Psoas muscle (tissue), 8 donors: ENCODE results near the gene KCNT2. TPM values are rescaled to one million over a fixed set of nuclear protein-coding genes. Genes with fewer than 3 reads are reported as not detected.

Experiments used
- ATAC-seq, 4 donors: fragments of 200-7000 bp; cut with Tn5 transposase; one replicate each; pipeline ENCODE4 v1.9.1; 2020; ENCODE audit warnings: moderate library complexity in 3 of 4, mild to moderate bottlenecking in 2 of 4
- DNase-seq, 2 donors: peaks; one replicate each; pipeline ENCODE4 v3.0.0-alpha.2; 2020
- H3K27ac ChIP-seq: fragments of 200-600 bp; one replicate; pipeline ENCODE4 v1.8.0; 2022
- H3K27me3 ChIP-seq, 3 donors: fragments of 200-600 bp in 1 of 3; one replicate each; pipeline versions ENCODE4 v1.6.1 to v1.8.0; 2013 to 2022; ENCODE audit warnings: low read length in 2 of 3, mild to moderate bottlenecking in 2 of 3, moderate library complexity in 1 of 3; ENCODE audit not compliant: insufficient read depth in 3 of 3
- H3K36me3 ChIP-seq, 2 donors: fragments of 200-600 bp in 1 of 2; one replicate each; pipeline versions ENCODE4 v1.6.1 to v1.8.0; 2013 to 2022; ENCODE audit warnings: low read depth in 1 of 2, mild to moderate bottlenecking in 1 of 2, moderate library complexity in 1 of 2; ENCODE audit not compliant: insufficient read depth in 1 of 2
- H3K4me1 ChIP-seq: fragments of 200-600 bp; one replicate; pipeline ENCODE4 v1.8.0; 2022
- H3K4me3 ChIP-seq: fragments of 200-600 bp; one replicate; pipeline ENCODE4 v1.8.0; 2022; ENCODE audit warnings: mild to moderate bottlenecking
- H3K9me3 ChIP-seq: fragments of 200-600 bp; one replicate; pipeline ENCODE4 v1.8.0; 2022
- CTCF ChIP-seq: fragments of 200-600 bp; IDR thresholded peaks from one replicate; pipeline ENCODE4 v1.8.0; 2022; ENCODE audit warnings: antibody characterized with exemption
- WGBS, 3 donors: extraction: QIAGEN DNeasy Blood & Tissue Kit; methylation state at CpG; one replicate each; pipeline versions ENCODE4 v1.1.6 to v1.1.7; 2013; 5-methylcytosine and 5-hydroxymethylcytosine counted together
- intact Hi-C, 2 donors: fragments of 100-400 bp; cut with DNase I; formaldehyde crosslinking; loops; one replicate each; pipeline versions ENCODE4 v1.11.0 to v1.14.2; 2022
- polyA plus RNA-seq, 3 donors: library from polyadenylated mRNA; stranded (reverse); fragments of 200-250 nt; gene quantifications; one replicate each; pipeline ENCODE4 v1.2.3, GENCODE V29; 2013
- total RNA-seq, 4 donors: library from RNA; stranded (reverse); fragmentation: NEBNext Ultra II Directional in 2 of 4; extraction: Animal tissue kit (Norgen Biotek cat#: 25700) in 2 of 4; gene quantifications; one replicate each; pipeline versions ENCODE4 v1.2.1 to v1.2.4, GENCODE V29; 2021 to 2023
- donor health status: healthy with polysubstance abuse.
- donor health status: DM: no; HTN: no; CAD: no; lungs with moderate emphysema.
- donor health status: Bipolar disorder and iron deficiency.
- donor health status: healthy.
- donor health status: DM: yes; HTN: yes; CAD: no.
- donor health status: DM: no; HTN: no; CAD: no.
- donor health status: DM: no; HTN: no; CAD: no.
- donor health status: DM: yes; HTN: yes; CAD: no.

The KCNT2 gene
- total and polyA plus RNA-seq, 7 donors, result 0.04 to 1.2 (median 0.12) TPM

DNA sequence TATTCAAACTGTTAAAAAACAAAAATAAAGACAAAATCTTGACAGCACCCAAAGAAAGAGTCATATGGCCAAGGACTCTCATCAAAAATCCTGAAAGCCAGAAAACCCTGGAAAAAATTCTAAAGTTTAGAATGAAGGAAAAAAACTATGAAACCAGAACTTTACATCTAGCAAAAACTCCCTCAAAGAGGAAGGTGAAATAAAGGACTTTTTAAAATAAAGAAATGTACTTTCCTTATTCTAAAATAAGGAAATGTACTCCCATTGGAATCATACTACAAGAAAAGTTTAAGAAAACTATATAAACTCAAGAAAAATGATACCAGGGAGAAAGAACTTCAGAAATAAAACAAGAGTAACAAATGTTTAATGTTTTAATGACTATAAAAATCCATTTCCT lies 206.3 kb downstream of the KCNT2 start:
- H3K36me3 ChIP-seq, result no peaks in the 10 kb centered on the region
- DNase-seq (no peak), ATAC-seq (no peak)
- TF ChIP-seq CTCF, result no peak
- H3K4me3 ChIP-seq, result no peak overlapping the region
- H3K27me3 ChIP-seq, result no peaks in the 10 kb centered on the region
- no peak overlapping the region for H3K27ac ChIP-seq
- no peaks in the 10 kb centered on the region for H3K9me3 ChIP-seq
- intact Hi-C loops, result no loop called here
- H3K4me1 ChIP-seq, result no peaks in the 10 kb centered on the region

GRCh38 chr1:196401452-196401833 lies 206.8 kb downstream of the KCNT2 start:
- Histone ChIP-seq H3K4me3 (no peak overlapping the region), H3K27me3 (no peaks in the 10 kb centered on the region), H3K36me3 (no peaks in the 10 kb centered on the region), H3K27ac (no peak overlapping the region), H3K9me3 (no peaks in the 10 kb centered on the region), H3K4me1 (no peaks in the 10 kb centered on the region)
- 53 to 75% (median 58%) methylated on average over 1 of the region's 1 CpG for WGBS, 3 donors
- TF ChIP-seq CTCF, result no peak
- intact Hi-C loops, result no loop called here
- no peak for DNase-seq
- ATAC-seq, result no peak

- 53 to 74% (median 61%) methylated on average over 7 of the region's 7 CpGs for WGBS, 3 donors
- no peaks in the 10 kb centered on the region for H3K27me3 ChIP-seq
- DNase-seq (peak in 1 of 2 donors; percentile 32), ATAC-seq (peak in 1 of 4 donors; percentile 42)
- H3K4me1 ChIP-seq, result no peaks in the 10 kb centered on the region
- no peak for TF ChIP-seq CTCF
- H3K4me3 ChIP-seq, result no peak overlapping the region
- no peaks in the 10 kb centered on the region for H3K9me3 ChIP-seq
- no peak overlapping the region for H3K27ac ChIP-seq
- no peaks in the 10 kb centered on the region for H3K36me3 ChIP-seq
- intact Hi-C loops, result no loop called here
These were observed 207.5 kb downstream of the KCNT2 start for GRCh38 chr1:196400478-196401451.

DNA sequence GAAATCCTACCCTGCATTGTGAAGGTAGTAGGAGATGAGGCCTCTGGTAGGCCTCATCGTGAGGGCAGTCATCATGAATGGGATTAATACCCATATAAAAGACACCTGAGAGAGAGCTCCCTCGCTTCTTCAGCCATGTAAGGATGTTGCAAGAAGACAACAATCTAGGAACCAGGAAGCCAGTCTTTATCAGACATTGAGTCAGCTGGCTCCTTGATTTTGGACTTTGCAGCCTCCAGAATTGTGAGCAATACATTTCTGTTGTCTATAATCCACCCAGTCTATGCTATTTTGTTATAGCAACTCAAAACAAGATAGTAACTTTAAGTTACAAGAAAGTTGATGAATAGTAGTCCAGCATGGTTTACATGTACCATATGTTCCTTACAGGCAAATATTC lies 208.5 kb downstream of the KCNT2 start:
- ATAC-seq, result no peak

More for the DNA sequence above, 208.5 kb downstream of the KCNT2 start:
- no peak for TF ChIP-seq CTCF
- Histone ChIP-seq H3K9me3 (no peaks in the 10 kb centered on the region), H3K36me3 (no peaks in the 10 kb centered on the region), H3K27ac (no peak overlapping the region), H3K4me1 (no peaks in the 10 kb centered on the region), H3K4me3 (no peak overlapping the region), H3K27me3 (no peaks in the 10 kb centered on the region)
- intact Hi-C loops, result no loop called here
- 87 to 97% (median 91%) methylated on average over 2 of the region's 2 CpGs for WGBS, 3 donors
- DNase-seq, result no peak
